ENCODE measurements around the gene POLR3G. TPM values are rescaled to one million over a fixed set of nuclear protein-coding genes. Genes with fewer than 3 reads are reported as not detected.
A peak's percentile ranks its signal among the peaks of the same experiment; 100 is the strongest.

POLR3G gene
- total and polyA plus RNA-seq, 2 experiments from 2014 or later = 3.3 to 8.8 TPM

- Histone ChIP-seq H3K4me2 (ENCODE audit: unreplicated experiment) (peak within 1 kb of the TSS; percentile 47), H3K9me3 (ENCODE audit: low read depth) (no peaks in the 10 kb centered on the region), H2AFZ (peak within 1 kb of the TSS; percentile 23; the same call in 1 of the 2 replicates), H3K4me1 (ENCODE audit: insufficient read depth) (no peaks in the 10 kb centered on the region), H3K79me2 (ENCODE audit: insufficient read depth) (no peaks in the 10 kb centered on the region), H4K20me1 (ENCODE audit: insufficient read depth) (no peaks in the 10 kb centered on the region), H3K27me3 (replicated peaks; ENCODE audit: insufficient read depth) (peaks cover 54% of the 10 kb centered on the region), H3K4me3 (peak within 1 kb of the TSS; percentile 38), H3K27ac (no peak within 1 kb of the TSS), H3K9me2 (ENCODE audit: insufficient read depth) (no peaks in the 10 kb centered on the region), H3K36me3 (ENCODE audit: low read depth) (no peaks in the 10 kb centered on the region), H3F3A (ENCODE audit: insufficient read depth) (no peaks in the 10 kb centered on the region), H3K9ac (no peak within 1 kb of the TSS)
- in situ Hi-C loops (cut with MboI) = no loop called here
- 3% methylated on average over 56 to 58 of the region's 60 CpGs for WGBS, 2 experiments (ENCODE audit: low coverage in 1 of 2, low lambda C conversion rate in 2 of 2, missing lambda C conversion rate in 2 of 2)
- peak; percentile 30 for DNase-seq
- TF ChIP-seq EZH2phosphoT487 (IDR thresholded peaks at IDR 0.05; ENCODE audit: insufficient read depth, low read depth) (no peak), EZH2 (IDR thresholded peaks at IDR 0.05; ENCODE audit: insufficient read depth, poor library complexity, severe bottlenecking) (no peak)
Measured at GRCh38 chr5:90558344-90559192, 83.9 kb downstream of the POLR3G start, which contains the start of gene ADGRV1. Gene ADGRV1, plus strand, starts transcription at chr5:90558797. Its CDS starts 99 bp downstream, at chr5:90558896.

GRCh38 chr5:90560771-90561170 is 86.1 kb downstream of the POLR3G start:
- Histone ChIP-seq H2AFZ (no peak overlapping the region), H3K27me3 (replicated peaks; ENCODE audit: insufficient read depth) (peaks cover 46% of the 10 kb centered on the region), H3K9me3 (ENCODE audit: low read depth) (no peaks in the 10 kb centered on the region), H3K36me3 (ENCODE audit: low read depth) (no peaks in the 10 kb centered on the region), H3K9ac (no peak overlapping the region), H3K4me1 (ENCODE audit: insufficient read depth) (no peaks in the 10 kb centered on the region), H3F3A (ENCODE audit: insufficient read depth) (no peaks in the 10 kb centered on the region), H3K9me2 (ENCODE audit: insufficient read depth) (no peaks in the 10 kb centered on the region), H3K79me2 (ENCODE audit: insufficient read depth) (no peaks in the 10 kb centered on the region), H3K4me3 (no peak overlapping the region), H4K20me1 (ENCODE audit: insufficient read depth) (no peaks in the 10 kb centered on the region), H3K27ac (no peak overlapping the region), H3K4me2 (ENCODE audit: unreplicated experiment) (no peak overlapping the region)
- no peak for DNase-seq
- WGBS, 2 experiments (ENCODE audit: low coverage in 1 of 2, low lambda C conversion rate in 2 of 2, missing lambda C conversion rate in 2 of 2) = 45 to 50% methylated on average over 2 of the region's 2 CpGs
- TF ChIP-seq EZH2 (IDR thresholded peaks at IDR 0.05; ENCODE audit: insufficient read depth, poor library complexity, severe bottlenecking) (no peak), EZH2phosphoT487 (IDR thresholded peaks at IDR 0.05; ENCODE audit: insufficient read depth, low read depth) (no peak)
- in situ Hi-C loops (cut with MboI) = no loop called here

- Histone ChIP-seq H3F3A (ENCODE audit: insufficient read depth) (no peaks in the 10 kb centered on the region), H3K36me3 (ENCODE audit: low read depth) (no peaks in the 10 kb centered on the region), H3K4me1 (ENCODE audit: insufficient read depth) (no peaks in the 10 kb centered on the region), H3K27ac (no peak overlapping the region), H3K79me2 (ENCODE audit: insufficient read depth) (no peaks in the 10 kb centered on the region), H3K27me3 (replicated peaks; ENCODE audit: insufficient read depth) (peaks cover 36% of the 10 kb centered on the region), H3K4me2 (ENCODE audit: unreplicated experiment) (no peak overlapping the region), H3K9me3 (ENCODE audit: low read depth) (no peaks in the 10 kb centered on the region), H3K9ac (no peak overlapping the region), H3K4me3 (no peak overlapping the region), H4K20me1 (ENCODE audit: insufficient read depth) (no peaks in the 10 kb centered on the region), H3K9me2 (ENCODE audit: insufficient read depth) (no peaks in the 10 kb centered on the region), H2AFZ (no peak overlapping the region)
- no peak for DNase-seq
- TF ChIP-seq EZH2 (IDR thresholded peaks at IDR 0.05; ENCODE audit: insufficient read depth, poor library complexity, severe bottlenecking) (no peak), EZH2phosphoT487 (IDR thresholded peaks at IDR 0.05; ENCODE audit: insufficient read depth, low read depth) (no peak)
- WGBS, 2 experiments (ENCODE audit: low coverage in 1 of 2, low lambda C conversion rate in 2 of 2, missing lambda C conversion rate in 2 of 2) = 45 to 50% methylated on average over 1 of the region's 1 CpG
- in situ Hi-C loops (cut with MboI) = no loop called here
Measured at GRCh38 chr5:90561766-90562165, 87.1 kb downstream of the POLR3G start.

GRCh38 chr5:90562341-90562740 is 87.7 kb downstream of the POLR3G start:
- no peaks in the 10 kb centered on the region for H3K9me2 ChIP-seq (ENCODE audit: insufficient read depth)
- no peaks in the 10 kb centered on the region for H3F3A ChIP-seq (ENCODE audit: insufficient read depth)
- 69 to 73% methylated on average over 5 of the region's 5 CpGs for WGBS, 2 experiments (ENCODE audit: low coverage in 1 of 2, low lambda C conversion rate in 2 of 2, missing lambda C conversion rate in 2 of 2)
- H3K36me3 ChIP-seq (ENCODE audit: low read depth) = no peaks in the 10 kb centered on the region
- in situ Hi-C loops (cut with MboI) = no loop called here
- H3K4me1 ChIP-seq (ENCODE audit: insufficient read depth) = no peaks in the 10 kb centered on the region
- H2AFZ ChIP-seq = no peak overlapping the region
- no peak for TF ChIP-seq EZH2 (IDR thresholded peaks at IDR 0.05; ENCODE audit: insufficient read depth, poor library complexity, severe bottlenecking)
- no peak for TF ChIP-seq EZH2phosphoT487 (IDR thresholded peaks at IDR 0.05; ENCODE audit: insufficient read depth, low read depth)
- H3K27ac ChIP-seq = no peak overlapping the region
- no peak for DNase-seq
- no peak overlapping the region for H3K9ac ChIP-seq
- H3K27me3 ChIP-seq (replicated peaks; ENCODE audit: insufficient read depth) = peaks cover 30% of the 10 kb centered on the region
- no peak overlapping the region for H3K4me3 ChIP-seq
- H3K9me3 ChIP-seq (ENCODE audit: low read depth) = no peaks in the 10 kb centered on the region
- H4K20me1 ChIP-seq (ENCODE audit: insufficient read depth) = no peaks in the 10 kb centered on the region
- H3K4me2 ChIP-seq (ENCODE audit: unreplicated experiment) = no peak overlapping the region
- no peaks in the 10 kb centered on the region for H3K79me2 ChIP-seq (ENCODE audit: insufficient read depth)
